ENCODE measurements around the gene WNT10A. TPM values are rescaled to one million over a fixed set of nuclear protein-coding genes. Genes with fewer than 3 reads are reported as not detected.

The WNT10A gene
- polyA plus RNA-seq, 1 donor: 1.5 TPM

DNA sequence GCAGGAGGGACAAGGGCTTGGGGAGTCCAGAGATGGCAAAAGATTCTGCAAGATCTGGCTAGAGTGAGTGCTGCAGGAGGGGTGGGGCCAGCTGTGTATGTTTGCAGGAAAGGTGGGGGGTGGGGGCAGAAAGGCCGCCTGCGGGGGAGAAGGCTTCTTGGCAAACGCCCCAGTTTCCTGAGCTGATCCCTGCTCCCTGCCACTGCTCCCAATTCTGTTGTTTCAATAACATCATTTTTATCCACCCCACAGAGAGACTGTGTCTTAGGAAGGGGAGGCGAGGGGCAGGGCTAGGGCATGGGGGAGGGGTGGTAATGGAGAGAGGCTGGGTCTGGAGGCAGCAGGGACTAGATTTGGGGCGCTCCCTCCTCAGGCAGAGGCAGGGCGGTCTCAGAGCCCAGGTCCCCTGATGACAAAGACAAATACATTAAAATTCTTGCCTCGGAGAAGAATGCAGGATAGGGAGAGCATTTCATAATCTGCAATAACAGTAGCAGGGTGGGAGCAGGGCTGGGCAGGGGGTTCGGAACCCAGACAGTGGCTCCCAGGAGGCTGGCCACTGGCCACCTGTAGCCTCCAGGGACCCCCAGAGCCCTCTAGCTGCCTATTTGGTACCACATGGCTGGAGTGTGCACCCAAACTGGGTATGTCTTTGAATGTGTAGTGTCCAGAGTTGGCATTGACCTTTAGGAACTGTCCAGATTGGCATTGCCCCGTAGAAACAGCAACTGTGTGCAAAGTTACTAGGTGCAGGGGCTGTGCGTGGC is 23.1 kb upstream of the WNT10A start:
- no CpG with 5 or more reads among the region's 10 CpGs for WGBS (ENCODE audit: insufficient coverage, low lambda C conversion rate)
- Histone ChIP-seq H3K36me3 (ENCODE audit: control insufficient read depth, insufficient read depth, low read length) (no peaks in the 10 kb centered on the region), H3K4me3 (ENCODE audit: low read length) (no peak overlapping the region), H3K27me3 (ENCODE audit: control insufficient read depth, insufficient read depth, low read length) (peaks cover 94% of the 10 kb centered on the region), H3K27ac (ENCODE audit: low read length) (no peak overlapping the region), H3K9me3 (ENCODE audit: control insufficient read depth, low read depth, low read length) (peaks cover 4% of the 10 kb centered on the region), H3K4me1 (ENCODE audit: control insufficient read depth, insufficient read depth, low read length) (peaks cover 6% of the 10 kb centered on the region)
- DNase-seq: no peak

- Histone ChIP-seq H3K4me3 (ENCODE audit: low read length) (no peak overlapping the region), H3K36me3 (ENCODE audit: control insufficient read depth, insufficient read depth, low read length) (no peaks in the 10 kb centered on the region), H3K27ac (ENCODE audit: low read length) (no peak overlapping the region), H3K9me3 (ENCODE audit: control insufficient read depth, low read depth, low read length) (peaks cover 4% of the 10 kb centered on the region), H3K27me3 (ENCODE audit: control insufficient read depth, insufficient read depth, low read length) (peaks cover 94% of the 10 kb centered on the region), H3K4me1 (ENCODE audit: control insufficient read depth, insufficient read depth, low read length) (peaks cover 6% of the 10 kb centered on the region)
- WGBS (ENCODE audit: insufficient coverage, low lambda C conversion rate): no CpG with 5 or more reads among the region's 1 CpG
- no peak for DNase-seq
Observed at GRCh38 chr2:218858138-218858445, 22.6 kb upstream of the WNT10A start.

- H3K36me3 ChIP-seq (ENCODE audit: control insufficient read depth, insufficient read depth, low read length): no peaks in the 10 kb centered on the region
- 0% methylated on average over 1 of the region's 51 CpGs for WGBS (ENCODE audit: insufficient coverage, low lambda C conversion rate)
- H3K27me3 ChIP-seq (ENCODE audit: control insufficient read depth, insufficient read depth, low read length): peaks cover 92% of the 10 kb centered on the region
- H3K4me3 ChIP-seq (ENCODE audit: low read length): no peak overlapping the region
- peaks cover 6% of the 10 kb centered on the region for H3K4me1 ChIP-seq (ENCODE audit: control insufficient read depth, insufficient read depth, low read length)
- no peak overlapping the region for H3K27ac ChIP-seq (ENCODE audit: low read length)
- peaks cover 4% of the 10 kb centered on the region for H3K9me3 ChIP-seq (ENCODE audit: control insufficient read depth, low read depth, low read length)
- no peak for DNase-seq
Observed at GRCh38 chr2:218858671-218859555, 21.7 kb upstream of the WNT10A start.

GRCh38 chr2:218859556-218859987 is 21.1 kb upstream of the WNT10A start, which contains the start of gene WNT6:
Gene WNT6, plus strand, starts transcription at chr2:218859805. Its CDS starts 233 bp downstream, at chr2:218860038.
- H3K27me3 ChIP-seq (ENCODE audit: control insufficient read depth, insufficient read depth, low read length): peaks cover 91% of the 10 kb centered on the region
- H3K36me3 ChIP-seq (ENCODE audit: control insufficient read depth, insufficient read depth, low read length): no peaks in the 10 kb centered on the region
- no peak within 1 kb of the TSS for H3K27ac ChIP-seq (ENCODE audit: low read length)
- H3K4me3 ChIP-seq (ENCODE audit: low read length): no peak within 1 kb of the TSS
- peaks cover 6% of the 10 kb centered on the region for H3K4me1 ChIP-seq (ENCODE audit: control insufficient read depth, insufficient read depth, low read length)
- H3K9me3 ChIP-seq (ENCODE audit: control insufficient read depth, low read depth, low read length): peaks cover 4% of the 10 kb centered on the region
- no peak for DNase-seq
- WGBS (ENCODE audit: insufficient coverage, low lambda C conversion rate): no CpG with 5 or more reads among the region's 64 CpGs

DNA sequence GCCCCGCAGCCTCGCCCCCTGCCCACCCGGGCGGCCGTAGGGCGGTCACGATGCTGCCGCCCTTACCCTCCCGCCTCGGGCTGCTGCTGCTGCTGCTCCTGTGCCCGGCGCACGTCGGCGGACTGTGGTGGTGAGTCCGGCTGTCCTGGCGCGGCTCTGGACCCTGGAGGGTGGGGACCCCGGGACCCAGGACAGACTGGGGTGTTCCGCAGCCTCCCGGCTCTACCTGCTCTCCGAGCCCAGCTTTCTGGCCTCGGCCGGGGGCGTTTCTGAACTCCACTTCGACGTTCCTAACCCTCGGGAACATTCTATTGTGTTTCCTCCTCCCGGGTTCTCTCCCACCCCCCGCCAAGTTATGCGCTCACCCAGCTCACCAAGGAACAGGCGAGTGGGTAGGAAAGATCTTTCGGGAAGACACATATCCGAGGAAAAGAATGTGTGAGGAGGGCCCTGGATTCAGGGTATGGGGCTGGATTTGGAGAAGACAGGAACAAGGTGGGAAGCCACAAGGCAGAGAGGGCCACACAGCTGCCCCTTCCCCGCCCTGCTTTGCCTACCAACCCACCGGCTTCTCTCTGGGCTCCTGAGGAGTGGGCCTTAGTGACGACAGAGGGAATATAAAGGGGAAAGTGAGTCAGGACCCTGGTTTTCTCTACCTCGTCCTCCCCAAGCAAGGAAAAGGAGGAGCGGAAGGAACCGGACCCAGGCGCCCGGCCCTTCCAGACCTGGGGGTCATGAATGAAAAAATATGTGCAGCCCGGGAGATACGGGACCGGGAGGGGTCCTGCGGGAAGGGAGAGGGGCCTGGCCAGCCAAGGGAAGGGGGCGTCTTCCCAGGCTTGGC is 20.4 kb upstream of the WNT10A start:
- Histone ChIP-seq H3K4me3 (ENCODE audit: low read length) (no peak overlapping the region), H3K9me3 (ENCODE audit: control insufficient read depth, low read depth, low read length) (peaks cover 4% of the 10 kb centered on the region), H3K36me3 (ENCODE audit: control insufficient read depth, insufficient read depth, low read length) (no peaks in the 10 kb centered on the region), H3K27ac (ENCODE audit: low read length) (no peak overlapping the region), H3K4me1 (ENCODE audit: control insufficient read depth, insufficient read depth, low read length) (peaks cover 6% of the 10 kb centered on the region), H3K27me3 (ENCODE audit: control insufficient read depth, insufficient read depth, low read length) (peaks cover 89% of the 10 kb centered on the region)
- DNase-seq: no peak
- no CpG with 5 or more reads among the region's 47 CpGs for WGBS (ENCODE audit: insufficient coverage, low lambda C conversion rate)

- Histone ChIP-seq H3K27me3 (ENCODE audit: control insufficient read depth, insufficient read depth, low read length) (peaks cover 86% of the 10 kb centered on the region), H3K4me1 (ENCODE audit: control insufficient read depth, insufficient read depth, low read length) (peaks cover 6% of the 10 kb centered on the region), H3K4me3 (ENCODE audit: low read length) (no peak overlapping the region), H3K36me3 (ENCODE audit: control insufficient read depth, insufficient read depth, low read length) (no peaks in the 10 kb centered on the region), H3K9me3 (ENCODE audit: control insufficient read depth, low read depth, low read length) (peaks cover 4% of the 10 kb centered on the region), H3K27ac (ENCODE audit: low read length) (no peak overlapping the region)
- no CpG with 5 or more reads among the region's 21 CpGs for WGBS (ENCODE audit: insufficient coverage, low lambda C conversion rate)
- DNase-seq: peak in 1 of 2 donors; percentile 53
Observed at GRCh38 chr2:218860950-218861381, 19.7 kb upstream of the WNT10A start.

GRCh38 chr2:218861645-218862318 is 18.9 kb upstream of the WNT10A start:
- peaks cover 6% of the 10 kb centered on the region for H3K4me1 ChIP-seq (ENCODE audit: control insufficient read depth, insufficient read depth, low read length)
- H3K27ac ChIP-seq (ENCODE audit: low read length): no peak overlapping the region
- WGBS (ENCODE audit: insufficient coverage, low lambda C conversion rate): no CpG with 5 or more reads among the region's 7 CpGs
- no peak for DNase-seq
- no peaks in the 10 kb centered on the region for H3K36me3 ChIP-seq (ENCODE audit: control insufficient read depth, insufficient read depth, low read length)
- peaks cover 86% of the 10 kb centered on the region for H3K27me3 ChIP-seq (ENCODE audit: control insufficient read depth, insufficient read depth, low read length)
- H3K9me3 ChIP-seq (ENCODE audit: control insufficient read depth, low read depth, low read length): peaks cover 4% of the 10 kb centered on the region
- H3K4me3 ChIP-seq (ENCODE audit: low read length): no peak overlapping the region

DNA sequence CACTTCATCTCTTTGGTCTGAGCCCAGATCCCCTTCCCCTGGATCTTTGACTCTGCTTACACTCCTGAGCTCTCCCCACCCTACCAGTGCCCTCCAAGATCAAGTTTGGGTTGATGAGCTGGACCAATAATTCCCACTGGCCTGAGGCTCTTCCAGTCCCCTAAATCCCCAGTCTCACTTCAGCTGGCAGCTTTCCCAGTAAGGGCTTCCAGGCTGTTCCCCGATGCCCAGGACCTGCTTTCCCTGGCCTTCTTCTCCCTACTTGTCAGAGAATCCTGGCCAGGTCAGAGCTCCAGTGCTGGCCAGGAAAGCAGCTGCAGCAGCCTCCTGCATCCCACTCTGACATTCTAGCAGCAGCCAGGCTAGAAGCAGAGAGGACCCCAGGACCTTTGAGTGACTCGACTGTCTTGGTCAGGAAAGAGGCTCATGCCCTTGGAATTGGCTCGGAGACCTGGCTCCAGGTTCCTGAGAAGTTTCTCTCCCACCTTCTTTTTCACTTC is 17.6 kb upstream of the WNT10A start:
- Histone ChIP-seq H3K27me3 (ENCODE audit: control insufficient read depth, insufficient read depth, low read length) (peaks cover 87% of the 10 kb centered on the region), H3K9me3 (ENCODE audit: control insufficient read depth, low read depth, low read length) (peaks cover 4% of the 10 kb centered on the region), H3K4me1 (ENCODE audit: control insufficient read depth, insufficient read depth, low read length) (peaks cover 6% of the 10 kb centered on the region), H3K27ac (ENCODE audit: low read length) (no peak overlapping the region), H3K4me3 (ENCODE audit: low read length) (no peak overlapping the region), H3K36me3 (ENCODE audit: control insufficient read depth, insufficient read depth, low read length) (no peaks in the 10 kb centered on the region)
- no peak for DNase-seq
- no CpG with 5 or more reads among the region's 3 CpGs for WGBS (ENCODE audit: insufficient coverage, low lambda C conversion rate)

- DNase-seq: no peak
- H3K27ac ChIP-seq (ENCODE audit: low read length): no peak overlapping the region
- H3K36me3 ChIP-seq (ENCODE audit: control insufficient read depth, insufficient read depth, low read length): no peaks in the 10 kb centered on the region
- H3K9me3 ChIP-seq (ENCODE audit: control insufficient read depth, low read depth, low read length): no peaks in the 10 kb centered on the region
- no CpG with 5 or more reads among the region's 4 CpGs for WGBS (ENCODE audit: insufficient coverage, low lambda C conversion rate)
- H3K4me1 ChIP-seq (ENCODE audit: control insufficient read depth, insufficient read depth, low read length): peaks cover under 1% of the 10 kb centered on the region
- no peak overlapping the region for H3K4me3 ChIP-seq (ENCODE audit: low read length)
- H3K27me3 ChIP-seq (ENCODE audit: control insufficient read depth, insufficient read depth, low read length): peaks cover 89% of the 10 kb centered on the region
Observed at GRCh38 chr2:218865396-218865795, 15.3 kb upstream of the WNT10A start.

All from large intestine (tissue), 3 donors.